Stimulated activated CD4-positive, alpha-beta T cell treated with anti-CD3 and anti-CD28 coated beads, Interleukin-2, amount 100 ng/mL, for 24 hours (primary cell): ENCODE results near the gene SDHAF1.
"Not testable (repeated sequence)": the region's sequence is repeated elsewhere in the genome, so short reads cannot be mapped to it uniquely, and the experiment has no call there.

ENCODE experiments used
- DNase-seq, 2 donors: peaks; one replicate each; pipeline ENCODE4 v3.0.0-alpha.2; 2020

The SDHAF1 gene, protein sequence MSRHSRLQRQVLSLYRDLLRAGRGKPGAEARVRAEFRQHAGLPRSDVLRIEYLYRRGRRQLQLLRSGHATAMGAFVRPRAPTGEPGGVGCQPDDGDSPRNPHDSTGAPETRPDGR

DNA sequence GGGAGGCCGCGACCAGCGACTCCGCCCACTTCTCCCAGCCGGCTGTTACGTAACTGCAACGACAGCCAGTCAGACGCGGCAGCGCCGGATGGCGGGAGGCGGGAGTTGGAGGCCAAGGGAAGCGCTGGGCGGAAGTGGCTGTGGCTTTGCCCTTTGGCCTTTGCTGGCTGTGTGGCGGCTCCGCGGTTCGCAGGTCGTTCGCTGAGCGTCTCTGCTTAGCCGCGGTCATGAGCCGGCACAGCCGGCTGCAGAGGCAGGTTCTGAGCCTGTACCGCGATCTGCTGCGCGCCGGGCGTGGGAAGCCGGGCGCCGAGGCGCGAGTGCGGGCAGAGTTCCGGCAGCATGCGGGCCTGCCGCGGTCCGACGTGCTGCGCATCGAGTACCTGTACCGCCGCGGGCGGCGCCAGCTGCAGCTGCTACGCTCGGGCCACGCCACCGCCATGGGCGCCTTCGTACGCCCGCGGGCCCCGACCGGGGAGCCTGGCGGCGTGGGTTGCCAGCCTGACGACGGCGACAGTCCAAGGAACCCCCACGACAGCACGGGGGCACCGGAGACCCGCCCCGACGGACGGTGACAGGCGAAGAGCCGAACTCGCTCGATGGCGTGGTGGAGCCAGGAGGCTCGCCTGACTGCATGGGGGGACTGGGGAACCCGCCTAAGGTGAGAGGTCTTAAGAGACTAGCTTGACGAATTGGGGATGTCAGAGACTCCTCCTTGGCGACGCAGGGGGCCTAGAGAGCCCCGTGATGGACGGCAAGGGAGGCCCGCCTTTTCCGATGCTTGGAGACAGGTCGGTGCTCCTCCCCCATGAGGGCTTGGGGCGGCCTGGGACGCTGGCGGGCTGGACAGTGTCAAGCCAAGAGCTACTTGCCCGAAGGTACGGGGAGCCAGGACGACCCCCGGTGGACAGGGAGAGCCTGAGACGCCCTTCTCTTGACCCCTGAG is at the start of gene SDHAF1:
TSS of gene SDHAF1 (plus strand) at position 141 of the 946 bp plus-strand sequence. CDS start at position 228, 87 bp downstream.
- peak; percentile 95 to 98 for DNase-seq

- DNase-seq, result no peak
These were observed 48.8 kb upstream of the SDHAF1 start for GRCh38 chr19:35946203-35946602.

DNA sequence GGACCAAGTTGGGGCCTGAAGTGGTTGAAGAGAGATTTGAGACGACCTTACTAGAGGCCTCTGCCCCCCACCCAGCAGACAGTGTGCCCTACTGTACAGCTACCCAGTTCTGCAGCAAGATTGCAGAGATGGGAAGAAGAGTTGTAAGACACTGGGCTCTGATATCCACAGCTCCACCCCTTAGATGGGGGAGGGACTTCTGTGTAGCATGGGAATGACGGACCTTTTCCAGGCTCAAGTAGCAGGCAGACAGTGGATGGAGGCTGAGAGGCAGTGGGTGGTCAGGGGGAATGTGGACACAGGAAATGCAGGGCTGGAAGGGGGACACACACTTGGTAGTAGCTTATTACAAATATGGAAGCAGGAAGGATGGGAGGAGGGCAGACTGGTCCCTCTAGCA is 45.9 kb upstream of the SDHAF1 start:
- no peak for DNase-seq

DNA sequence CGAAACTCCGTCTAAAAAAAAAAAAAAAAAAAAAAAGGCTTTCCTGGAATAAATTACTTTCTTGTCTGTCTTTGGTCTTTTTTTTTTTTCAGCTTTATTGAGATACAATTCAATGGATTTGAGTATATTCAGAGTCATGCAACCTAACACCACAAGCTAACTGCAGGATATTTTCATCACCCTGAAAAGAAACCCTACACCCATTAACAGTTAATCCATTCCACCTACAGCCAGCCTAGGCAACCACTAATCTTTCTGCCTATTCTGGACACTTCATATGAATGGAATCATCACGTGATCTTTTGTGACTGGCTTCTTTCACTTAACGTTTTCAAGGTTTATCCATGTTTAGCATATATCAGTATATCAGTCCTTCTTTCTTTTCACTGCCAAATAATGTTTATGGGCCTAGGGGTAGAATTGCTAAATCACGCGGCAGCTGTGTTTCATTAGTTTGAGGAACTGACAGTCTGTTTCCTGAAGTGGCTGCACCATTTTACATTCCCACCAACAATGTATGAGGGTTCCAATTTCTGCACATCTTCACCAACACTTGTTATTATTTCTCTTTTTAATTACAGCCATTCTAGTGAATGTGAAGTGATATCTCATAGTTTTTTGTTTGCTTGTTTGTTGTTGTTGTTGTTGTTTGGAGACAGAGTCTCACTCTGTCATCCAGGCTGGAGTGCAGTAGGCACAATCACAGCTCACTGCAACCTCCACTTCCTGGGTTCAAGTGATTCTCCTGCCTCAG is 38.9 kb upstream of the SDHAF1 start:
- DNase-seq, result no peak

- not testable (repeated sequence) for DNase-seq
These were observed 37.6 kb upstream of the SDHAF1 start for GRCh38 chr19:35957411-35957810.

DNA sequence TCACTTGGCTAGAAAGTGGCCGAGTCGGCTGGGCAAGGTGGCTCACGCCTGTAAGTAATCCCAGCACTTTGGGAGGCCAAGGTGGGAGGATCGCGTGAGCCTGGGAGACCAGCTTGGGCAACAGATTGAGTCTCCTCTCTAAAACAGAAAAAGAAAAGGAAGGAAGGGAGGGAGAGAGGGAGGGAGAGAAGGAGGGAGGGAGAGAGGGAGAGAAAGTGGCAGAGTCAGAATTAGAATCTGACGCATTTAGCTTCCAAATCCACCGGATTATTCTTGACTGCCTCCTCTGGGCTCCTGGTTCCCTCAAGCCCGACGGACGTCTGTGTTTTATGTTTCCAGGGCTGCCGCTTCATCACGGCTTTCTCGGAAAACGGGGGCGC is 36.3 kb upstream of the SDHAF1 start:
- no peak for DNase-seq

DNA sequence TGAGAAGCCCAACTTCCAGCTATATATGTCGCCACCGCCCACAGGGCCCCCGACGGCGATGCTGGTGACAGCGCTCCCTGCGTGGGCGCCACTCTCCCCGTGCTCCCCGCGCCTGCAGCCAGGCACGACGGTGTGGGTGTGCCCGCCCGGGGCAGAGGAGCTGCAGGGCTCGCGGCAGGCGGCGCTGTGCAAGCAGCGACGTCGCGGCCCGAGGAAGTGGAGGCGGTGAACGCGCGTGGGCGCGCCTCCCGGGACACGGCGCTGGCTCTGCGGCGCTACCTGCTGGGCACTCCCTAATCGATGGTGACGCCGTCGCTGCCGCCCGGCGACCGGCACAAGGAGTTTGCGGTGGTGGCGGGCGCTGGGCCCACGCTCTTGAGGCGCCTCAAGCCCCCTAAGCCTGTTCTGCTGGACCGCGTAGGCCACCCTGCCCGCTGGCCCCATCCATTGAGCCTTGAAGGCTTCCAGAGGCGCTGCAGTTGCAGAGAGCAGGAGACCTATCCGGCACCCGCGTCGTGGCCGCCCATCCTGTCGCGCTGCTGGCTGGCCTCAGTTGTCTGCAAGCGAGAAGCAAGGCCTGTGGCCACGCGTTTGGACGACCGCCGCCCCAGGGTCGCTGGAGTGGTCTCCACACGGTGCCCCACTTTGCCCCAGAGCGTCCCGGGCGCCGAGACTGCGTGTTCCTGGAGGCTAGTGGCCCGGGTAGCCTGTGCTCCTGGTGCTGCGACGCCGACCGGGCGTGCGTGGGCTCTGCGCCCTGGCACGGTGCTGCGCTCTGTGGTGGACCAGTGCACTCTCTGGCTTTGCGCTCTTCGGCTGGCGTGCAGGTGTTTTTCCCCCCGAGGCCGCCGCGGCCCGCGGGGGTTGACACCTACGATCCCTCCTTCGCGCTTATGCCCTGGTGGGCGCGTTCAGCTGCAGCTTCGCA is 35.7 kb upstream of the SDHAF1 start:
- DNase-seq, result peak; percentile 74 to 76

DNA sequence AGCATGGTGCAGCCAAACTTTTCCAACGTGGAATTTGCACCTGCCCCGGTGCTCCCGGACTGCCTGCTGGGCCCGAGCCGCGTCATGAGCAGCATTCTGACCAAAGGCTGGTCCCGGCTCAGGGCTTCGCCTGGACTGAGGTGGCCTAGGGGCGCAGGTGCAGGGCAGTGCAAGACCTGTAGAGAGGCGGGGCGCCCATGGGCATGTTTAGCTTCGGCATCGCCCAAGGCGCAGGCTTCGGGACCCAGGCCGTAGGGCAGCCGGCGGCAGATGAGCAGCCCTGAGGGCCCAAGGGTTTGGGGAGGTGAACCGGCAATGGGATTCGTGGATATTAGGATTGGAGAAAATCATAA is 35.0 kb upstream of the SDHAF1 start:
- DNase-seq, result no peak

DNA sequence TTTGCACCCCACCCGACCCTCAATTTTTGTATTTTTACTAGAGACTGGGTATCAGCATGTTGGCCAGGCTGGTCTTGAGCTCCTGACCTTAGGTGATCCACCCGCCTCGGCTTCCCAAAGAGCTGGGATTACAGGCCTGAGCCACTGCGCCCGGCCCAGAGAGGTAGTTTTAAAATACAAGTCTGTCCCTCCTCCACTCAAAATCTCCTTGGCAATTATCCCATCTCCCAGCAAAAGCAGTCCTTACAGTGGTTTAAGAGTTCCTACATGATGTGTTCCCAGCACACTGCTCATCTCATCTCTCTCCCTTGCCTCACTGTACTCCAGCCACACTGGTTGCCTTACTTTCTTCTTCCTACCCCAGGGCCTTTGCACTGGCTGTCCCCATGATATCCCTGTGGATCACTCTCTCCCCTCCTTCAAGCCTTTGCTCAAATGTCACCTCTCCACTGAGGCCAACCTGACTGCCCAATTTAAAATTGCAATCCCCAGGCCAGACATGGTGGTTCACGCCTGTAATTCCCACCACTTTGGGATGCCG is 34.5 kb upstream of the SDHAF1 start:
- DNase-seq, result no peak

GRCh38 chr19:35963514-35963913 is 31.5 kb upstream of the SDHAF1 start:
- peak in 1 of 2 donors; percentile 55 for DNase-seq

DNA sequence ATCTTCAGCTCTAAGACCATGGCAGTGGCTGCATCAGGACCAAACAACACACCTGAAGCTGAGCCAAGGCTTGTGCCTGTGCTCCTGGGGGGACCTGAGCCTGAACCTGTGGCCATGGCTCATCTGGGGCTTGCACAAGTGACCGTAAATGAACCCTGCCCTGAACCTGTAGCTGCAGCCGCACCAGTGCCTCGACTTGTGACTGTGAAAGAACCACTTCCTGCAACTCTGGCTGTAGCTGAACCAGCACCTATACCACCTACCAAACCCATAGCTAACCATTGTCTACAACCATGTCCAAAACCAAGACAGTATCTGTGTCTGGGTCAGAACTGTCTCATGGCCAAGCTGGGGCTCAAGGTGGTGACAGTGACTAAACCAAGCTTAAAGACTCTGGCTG is 28.2 kb upstream of the SDHAF1 start:
- no peak for DNase-seq

- no peak for DNase-seq
These were observed 21.5 kb upstream of the SDHAF1 start for GRCh38 chr19:35973487-35973886.

- DNase-seq, result no peak
These were observed 19.3 kb upstream of the SDHAF1 start for GRCh38 chr19:35975608-35976214.

DNA sequence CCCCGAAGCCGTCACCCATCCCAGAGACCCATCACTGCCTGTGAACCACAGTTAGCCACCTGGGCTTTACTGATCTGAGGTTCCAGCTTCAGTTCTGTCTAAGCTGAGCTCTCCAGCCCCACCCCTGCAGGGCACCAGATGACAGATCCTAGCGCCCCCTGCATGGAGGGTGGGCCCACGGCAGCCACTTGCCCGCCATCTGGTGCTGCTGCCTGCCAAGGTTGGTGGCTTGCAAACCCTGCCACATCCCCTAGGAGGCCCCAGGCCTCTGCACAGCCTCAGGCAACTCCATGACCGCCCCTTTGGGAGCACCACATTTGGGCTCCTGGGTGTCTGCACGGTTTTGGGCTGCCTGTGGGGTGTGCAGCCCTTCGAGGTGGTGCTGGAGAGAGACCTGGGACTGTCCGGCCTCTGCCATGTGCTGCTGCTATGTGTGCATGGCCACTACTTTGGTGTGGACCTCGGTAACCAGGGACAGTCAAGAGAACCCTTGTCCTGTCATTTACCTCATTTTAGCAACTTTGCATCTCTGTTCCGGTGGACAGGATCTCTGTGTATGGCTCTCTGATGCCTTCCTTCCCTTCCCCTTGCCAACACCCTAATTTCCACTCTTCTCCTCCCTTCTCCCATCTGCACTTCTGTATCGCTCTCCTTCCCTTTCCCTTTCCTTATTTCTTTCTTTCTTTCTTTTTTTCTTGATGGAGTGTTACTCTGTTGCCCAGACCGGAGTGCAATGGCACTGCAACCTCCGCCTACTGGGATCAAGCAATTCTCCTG is 17.4 kb upstream of the SDHAF1 start:
- DNase-seq, result peak in 1 of 2 donors; percentile 35

- no peak for DNase-seq
These were observed 16.7 kb upstream of the SDHAF1 start for GRCh38 chr19:35978271-35978670.

- no peak for DNase-seq
These were observed 16.1 kb upstream of the SDHAF1 start for GRCh38 chr19:35978832-35979365.

DNA sequence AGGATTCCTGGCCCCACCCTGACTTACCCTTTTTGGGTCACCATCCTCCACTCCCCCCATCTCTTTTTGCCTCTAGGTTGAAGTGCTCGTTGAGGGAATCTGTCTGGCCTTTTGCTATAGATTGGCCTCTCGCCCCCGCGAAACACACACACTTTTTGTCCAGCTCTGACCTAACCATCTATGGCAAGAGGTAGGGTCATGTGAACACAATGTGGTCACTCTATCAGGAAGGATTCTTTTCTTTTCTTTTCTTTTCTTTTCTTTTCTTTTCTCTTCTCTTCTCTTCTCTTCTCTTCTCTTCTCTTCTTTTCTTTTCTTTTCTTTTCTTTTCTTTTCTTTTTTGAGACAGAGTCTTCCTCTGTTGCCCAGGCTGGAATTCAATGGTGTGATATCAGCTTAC is 14.0 kb upstream of the SDHAF1 start:
- not testable (repeated sequence) for DNase-seq

DNA sequence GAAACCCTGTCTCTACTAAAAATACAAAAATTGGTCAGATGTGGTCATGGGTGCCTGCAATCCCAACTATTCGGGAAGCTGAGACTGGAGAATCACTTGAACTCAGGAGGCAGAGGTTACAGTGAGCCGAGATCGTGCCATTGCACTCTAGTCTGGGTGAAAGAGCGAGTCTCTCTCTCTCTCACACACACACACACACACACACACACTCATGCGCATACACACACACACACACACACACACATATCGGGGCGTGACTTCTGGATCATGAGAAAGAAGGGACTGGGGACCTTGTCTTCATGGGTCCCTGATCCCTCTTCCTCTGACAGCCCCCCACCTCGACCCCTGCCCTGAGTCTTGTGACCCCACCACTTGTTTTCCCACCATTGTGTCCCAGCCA is 11.8 kb upstream of the SDHAF1 start:
- DNase-seq, result no peak

GRCh38 chr19:35986111-35986510 is 8.9 kb upstream of the SDHAF1 start:
- no peak for DNase-seq

GRCh38 chr19:35986664-35987570 is 8.1 kb upstream of the SDHAF1 start:
- DNase-seq, result peak; percentile 28 to 48
